SK-N-SH treated with all-trans-retinoic acid at 6 μM for 48 hours (cell line): ENCODE measurements around the gene KIT.

Source experiments
- ATAC-seq: fragments of 200-7000 bp; cut with Tn5 transposase; 3 replicates; pipeline ENCODE4 v1.9.1; 2020; ENCODE audit warnings: mild to moderate bottlenecking, moderate library complexity
- ARNTL ChIP-seq: fragments of 450-650 bp; formaldehyde crosslinking; IDR thresholded peaks from 2 replicates; pipeline ENCODE4 v1.5.0; 2020; ENCODE audit warnings: low read depth, mild to moderate bottlenecking, moderate library complexity, borderline replicate concordance
- BACH2 ChIP-seq: fragments of 250-450 bp; sonication (Bioruptor Pico); IDR thresholded peaks from 2 replicates; pipeline ENCODE4 v1.9.0; 2021; ENCODE audit warnings: mild to moderate bottlenecking, borderline replicate concordance
- CREB5 ChIP-seq: fragments of 250-450 bp; sonication (Bioruptor Pico); IDR thresholded peaks from 2 replicates; pipeline ENCODE4 v1.5.1; 2020; ENCODE audit warnings: low read depth, mild to moderate bottlenecking, moderate library complexity
- CSDC2 ChIP-seq: fragments of 250-450 bp; sonication (Bioruptor Pico); IDR thresholded peaks from 2 replicates; pipeline ENCODE4 v1.5.0; 2020; ENCODE audit warnings: mild to moderate bottlenecking, moderate library complexity
- CSRNP3 ChIP-seq: fragments of 250-450 bp; sonication (Bioruptor Pico); IDR thresholded peaks from 2 replicates; pipeline ENCODE4 v1.5.1; 2021; ENCODE audit warnings: mild to moderate bottlenecking, moderate library complexity
- ESRRG ChIP-seq: fragments of 250-450 bp; sonication (Bioruptor Pico); IDR thresholded peaks from 2 replicates; pipeline ENCODE4 v1.6.1; 2021; ENCODE audit warnings: mild to moderate bottlenecking
- ISL1 ChIP-seq: fragments of 250-450 bp; sonication (Bioruptor Pico); IDR thresholded peaks from 2 replicates; pipeline ENCODE4 v2.1.2; 2022; ENCODE audit warnings: mild to moderate bottlenecking, moderate library complexity
- OSR1 ChIP-seq: fragments of 250-450 bp; sonication (Bioruptor Pico); IDR thresholded peaks from 2 replicates; pipeline ENCODE4 v1.8.0; 2022; ENCODE audit warnings: moderate library complexity, mild to moderate bottlenecking, inconsistent platforms
- PATZ1 ChIP-seq: fragments of 250-450 bp; sonication (Bioruptor Pico); IDR thresholded peaks from 2 replicates; pipeline ENCODE4 v1.8.0; 2020; ENCODE audit warnings: mild to moderate bottlenecking, moderate library complexity, borderline replicate concordance
- POU6F1 ChIP-seq: fragments of 250-450 bp; sonication (Bioruptor Pico); IDR thresholded peaks from 2 replicates; pipeline ENCODE4 v1.8.0; 2021; ENCODE audit warnings: low read depth, mild to moderate bottlenecking, moderate library complexity, borderline replicate concordance
- PPARA ChIP-seq: fragments of 250-450 bp; sonication (Bioruptor Pico); IDR thresholded peaks from 2 replicates; pipeline ENCODE4 v1.5.0; 2020; ENCODE audit warnings: mild to moderate bottlenecking, borderline replicate concordance
- RARB ChIP-seq: fragments of 250-450 bp; sonication (Bioruptor Pico); IDR thresholded peaks from 2 replicates; pipeline ENCODE4 v1.8.0; 2021; ENCODE audit warnings: mild to moderate bottlenecking, moderate library complexity
- TCF4 ChIP-seq: fragments of 250-450 bp; sonication (Bioruptor Pico); IDR thresholded peaks from 2 replicates; pipeline ENCODE4 v1.8.0; 2021; ENCODE audit warnings: mild to moderate bottlenecking, moderate library complexity, borderline replicate concordance
- TSHZ2 ChIP-seq: fragments of 250-450 bp; sonication (Bioruptor Pico); IDR thresholded peaks from 2 replicates; pipeline ENCODE4 v1.5.0; 2020; ENCODE audit warnings: mild to moderate bottlenecking, moderate library complexity
- ZFP3 ChIP-seq: fragments of 250-450 bp; sonication (Bioruptor Pico); IDR thresholded peaks from 2 replicates; pipeline ENCODE4 v1.5.0; 2020; ENCODE audit warnings: mild to moderate bottlenecking, moderate library complexity
- ZFP30 ChIP-seq: fragments of 450-650 bp; formaldehyde crosslinking; IDR thresholded peaks from 2 replicates; pipeline ENCODE4 v1.5.0; 2022; ENCODE audit warnings: mild to moderate bottlenecking, moderate library complexity
- ZNF565 ChIP-seq: fragments of 450-650 bp; formaldehyde crosslinking; conservative IDR thresholded peaks from 2 replicates; pipeline ENCODE4 v1.5.0; 2020; ENCODE audit warnings: low read depth, mild to moderate bottlenecking, moderate library complexity
- ZNF70 ChIP-seq: fragments of 450-650 bp; formaldehyde crosslinking; IDR thresholded peaks from 2 replicates; pipeline ENCODE4 v1.5.0; 2020; ENCODE audit warnings: mild to moderate bottlenecking, moderate library complexity
- ZNF8 ChIP-seq: fragments of 450-650 bp; formaldehyde crosslinking; IDR thresholded peaks from 2 replicates; pipeline ENCODE4 v1.5.0; 2020; ENCODE audit warnings: mild to moderate bottlenecking, moderate library complexity

KIT gene

GRCh38 chr4:54687887-54688841 lies 30.4 kb downstream of the KIT start:
- ATAC-seq, result no peak
- no peak for TF ChIP-seq ESRRG
- no peak for TF ChIP-seq PATZ1 (CRISPR knock-in tag)
- TF ChIP-seq ZNF70 (CRISPR knock-in tag), result no peak
- no peak for TF ChIP-seq ZNF565
- no peak for TF ChIP-seq BACH2 (CRISPR knock-in tag)
- TF ChIP-seq ZFP30 (CRISPR knock-in tag), result no peak
- no peak for TF ChIP-seq POU6F1
- TF ChIP-seq TSHZ2, result no peak
- TF ChIP-seq, all 23 proteins: peak for 0

GRCh38 chr4:54695337-54695736 lies 37.6 kb downstream of the KIT start:
- ATAC-seq, result no peak
- TF ChIP-seq ESRRG (no peak), ZNF565 (no peak), ZFP30 (CRISPR knock-in tag) (no peak), POU6F1 (no peak), BACH2 (CRISPR knock-in tag) (no peak), ZFP3 (CRISPR knock-in tag) (no peak), OSR1 (CRISPR knock-in tag) (no peak), ZNF8 (no peak), CSDC2 (CRISPR knock-in tag) (no peak)

GRCh38 chr4:54695788-54696187 lies 38.0 kb downstream of the KIT start:
- TF ChIP-seq OSR1 (CRISPR knock-in tag) (no peak), CREB5 (no peak), ISL1 (no peak), TCF4 (CRISPR knock-in tag) (no peak), PATZ1 (CRISPR knock-in tag) (no peak), PPARA (CRISPR knock-in tag) (no peak), RARB (no peak), ZNF8 (no peak), CSRNP3 (no peak), TSHZ2 (no peak), ARNTL (CRISPR knock-in tag) (no peak)
- ATAC-seq, result no peak
